Smooth muscle cell (in vitro differentiated cells): ENCODE data around the gene ADAM12. TPM values are rescaled to one million over a fixed set of nuclear protein-coding genes. Genes with fewer than 3 reads are reported as not detected.
"Not testable (repeated sequence)": the region's sequence is repeated elsewhere in the genome, so short reads cannot be mapped to it uniquely, and the experiment has no call there.

Experiments used
- DNase-seq: peaks from one replicate; lab custom pipeline; 2025; ENCODE audit not compliant: unreplicated experiment; lab: John Stamatoyannopoulos, UW
- H2AFZ ChIP-seq: fragments of 200-600 bp; sonication (generic); 2 replicates; pipeline ENCODE4 v1.6.0; 2016; ENCODE audit warnings: antibody characterized with exemption, low read depth, mild to moderate bottlenecking
- H3F3A ChIP-seq: fragments of 200-600 bp; sonication (generic); 2 replicates; pipeline ENCODE4 v1.6.0; 2017; ENCODE audit warnings: antibody characterized with exemption, low read depth
- H3K27ac ChIP-seq: fragments of 200-600 bp; sonication (generic); 2 replicates; pipeline ENCODE4 v1.5.1; 2016; ENCODE audit warnings: low read depth, mild to moderate bottlenecking
- H3K27me3 ChIP-seq: fragments of 200-600 bp; sonication (generic); 2 replicates; pipeline ENCODE4 v1.6.1; 2016; ENCODE audit warnings: low read depth, mild to moderate bottlenecking
- H3K36me3 ChIP-seq: fragments of 200-600 bp; sonication (generic); 2 replicates; pipeline ENCODE4 v1.5.1; 2016; ENCODE audit warnings: low read depth
- H3K4me1 ChIP-seq: fragments of 200-600 bp; sonication (generic); 2 replicates; pipeline ENCODE4 v1.5.1; 2016; ENCODE audit warnings: low read depth
- H3K4me2 ChIP-seq: fragments of 200-600 bp; sonication (generic); 2 replicates; pipeline ENCODE4 v1.6.0; 2016; ENCODE audit warnings: mild to moderate bottlenecking
- H3K4me3 ChIP-seq: fragments of 200-600 bp; sonication (generic); 2 replicates; pipeline ENCODE4 v1.5.1; 2016; ENCODE audit warnings: mild to moderate bottlenecking
- H3K79me2 ChIP-seq: fragments of 200-600 bp; sonication (generic); 2 replicates; pipeline ENCODE4 v1.6.0; 2016; ENCODE audit warnings: low read depth, mild to moderate bottlenecking
- H3K9ac ChIP-seq: fragments of 200-600 bp; sonication (generic); 2 replicates; pipeline ENCODE4 v1.6.0; 2016; ENCODE audit warnings: low read depth
- H3K9me3 ChIP-seq: fragments of 200-600 bp; sonication (generic); replicated peaks from 2 replicates; pipeline ENCODE4 v1.5.1; 2016; ENCODE audit warnings: low read depth
- H4K20me1 ChIP-seq: fragments of 200-600 bp; sonication (generic); 2 replicates; pipeline ENCODE4 v1.6.0; 2016; ENCODE audit warnings: low read depth
- WGBS: methylation state at CpG from one replicate; pipeline ENCODE4 v1.1.7; 2016; ENCODE audit warnings: low lambda C conversion rate; 5-methylcytosine and 5-hydroxymethylcytosine counted together
- polyA plus RNA-seq: library from polyadenylated mRNA; unstranded; fragments of >200 nt; fragmentation: Nextera tagmentation; extraction: Ambion mirVana; gene quantifications from 2 replicates; pipeline ENCODE4 v1.2.1, GENCODE V29; 2016
- small RNA-seq: library from RNA; depleted of rRNA; stranded (forward); fragments of <200 nt; gene quantifications from one replicate; pipeline ENCODE3, GENCODE V24; 2014
- total RNA-seq: library from RNA; depleted of rRNA; stranded (reverse); fragments of >200 nt; gene quantifications from 2 replicates; pipeline ENCODE4 v1.2.3, GENCODE V29; 2014
- TF ChIP-seq, protein P1 (sequence below): fragments of 200-600 bp; sonication (generic); IDR thresholded peaks from 2 replicates; pipeline ENCODE4 v1.5.1; 2017; ENCODE audit warnings: borderline replicate concordance, mild to moderate bottlenecking, antibody characterized with exemption; ENCODE audit not compliant: insufficient read depth, poor library complexity, severe bottlenecking

Gene ADAM12
- total and polyA plus RNA-seq, 2 experiments from 2014 or later: 40.0 to 54.3 TPM

DNA sequence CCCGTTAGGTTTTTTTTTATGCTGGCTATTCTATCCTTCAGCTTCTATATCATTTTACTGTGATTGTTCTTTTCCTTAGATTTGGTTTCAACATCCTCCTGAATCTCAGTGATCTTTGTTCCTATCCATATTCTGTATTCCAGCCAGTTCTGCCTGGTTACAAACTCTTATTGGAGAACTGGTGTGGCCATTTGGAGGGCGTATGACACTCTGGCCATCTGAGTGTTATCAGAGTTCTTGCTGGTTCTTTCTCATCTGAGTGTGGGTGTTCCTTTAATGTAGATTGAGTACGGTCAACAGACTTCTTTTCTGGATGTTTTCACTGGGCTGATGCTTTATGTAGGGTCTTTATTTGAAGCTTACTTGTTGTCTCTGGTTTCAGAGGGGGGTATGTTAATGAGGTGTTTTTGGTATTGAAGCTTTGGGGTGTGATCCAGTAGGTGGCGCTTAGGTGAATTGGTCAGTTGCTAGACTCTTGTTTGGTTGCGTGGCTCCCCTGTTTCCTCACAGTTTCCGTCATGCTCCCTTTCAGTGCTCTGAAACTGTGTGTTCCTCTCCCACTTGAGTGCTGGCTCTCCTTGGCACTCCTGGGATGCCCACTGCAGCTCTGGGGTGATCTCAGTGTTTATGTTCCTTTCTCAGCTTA lies 411.2 kb downstream of the ADAM12 start:
- Histone ChIP-seq H3K4me1 (no peaks in the 10 kb centered on the region), H3K4me3 (no peak overlapping the region), H3K9me3 (no peaks in the 10 kb centered on the region), H3K27ac (no peak overlapping the region), H3K79me2 (no peaks in the 10 kb centered on the region), H3K36me3 (no peaks in the 10 kb centered on the region), H3K4me2 (no peak overlapping the region), H2AFZ (no peak overlapping the region), H3F3A (peaks cover 4% of the 10 kb centered on the region), H3K27me3 (no peaks in the 10 kb centered on the region), H3K9ac (no peak overlapping the region), H4K20me1 (no peaks in the 10 kb centered on the region)
- 85% methylated on average over 6 of the region's 6 CpGs for WGBS
- TF ChIP-seq, protein P1, sequence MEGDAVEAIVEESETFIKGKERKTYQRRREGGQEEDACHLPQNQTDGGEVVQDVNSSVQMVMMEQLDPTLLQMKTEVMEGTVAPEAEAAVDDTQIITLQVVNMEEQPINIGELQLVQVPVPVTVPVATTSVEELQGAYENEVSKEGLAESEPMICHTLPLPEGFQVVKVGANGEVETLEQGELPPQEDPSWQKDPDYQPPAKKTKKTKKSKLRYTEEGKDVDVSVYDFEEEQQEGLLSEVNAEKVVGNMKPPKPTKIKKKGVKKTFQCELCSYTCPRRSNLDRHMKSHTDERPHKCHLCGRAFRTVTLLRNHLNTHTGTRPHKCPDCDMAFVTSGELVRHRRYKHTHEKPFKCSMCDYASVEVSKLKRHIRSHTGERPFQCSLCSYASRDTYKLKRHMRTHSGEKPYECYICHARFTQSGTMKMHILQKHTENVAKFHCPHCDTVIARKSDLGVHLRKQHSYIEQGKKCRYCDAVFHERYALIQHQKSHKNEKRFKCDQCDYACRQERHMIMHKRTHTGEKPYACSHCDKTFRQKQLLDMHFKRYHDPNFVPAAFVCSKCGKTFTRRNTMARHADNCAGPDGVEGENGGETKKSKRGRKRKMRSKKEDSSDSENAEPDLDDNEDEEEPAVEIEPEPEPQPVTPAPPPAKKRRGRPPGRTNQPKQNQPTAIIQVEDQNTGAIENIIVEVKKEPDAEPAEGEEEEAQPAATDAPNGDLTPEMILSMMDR: no peak
- no peak for DNase-seq

DNA sequence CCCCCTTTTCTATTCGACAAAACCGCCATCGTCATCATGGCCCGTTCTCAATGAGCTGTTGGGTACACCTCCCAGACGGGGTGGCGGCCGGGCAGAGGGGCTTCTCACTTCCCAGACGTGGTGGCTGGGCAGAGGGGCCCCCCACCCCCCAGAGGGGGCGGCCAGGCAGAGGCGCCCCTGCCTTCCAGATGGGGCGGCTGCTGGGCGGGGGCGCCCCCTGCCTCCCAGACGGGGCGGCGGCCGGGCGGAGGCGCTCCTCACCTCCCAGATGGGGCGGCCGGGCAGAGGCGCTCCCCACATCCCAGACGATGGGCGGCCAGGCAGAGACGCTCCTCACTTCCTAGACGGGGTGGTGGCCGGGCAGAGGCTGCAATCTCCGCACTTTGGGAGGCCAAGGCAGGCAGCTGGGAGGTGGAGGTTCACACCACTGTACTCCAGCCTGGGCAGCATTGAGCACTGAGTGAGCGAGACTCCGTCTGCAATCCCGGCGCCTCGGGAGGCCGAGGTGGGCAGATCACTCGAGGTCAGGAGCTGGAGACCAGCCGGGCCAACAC lies 418.1 kb downstream of the ADAM12 start:
- H3K27me3 ChIP-seq, H3K9me3 ChIP-seq, H2AFZ ChIP-seq, H3K4me3 ChIP-seq, H3K79me2 ChIP-seq, H3K4me2 ChIP-seq, H4K20me1 ChIP-seq, H3K36me3 ChIP-seq, H3K4me1 ChIP-seq, DNase-seq, H3K9ac ChIP-seq, H3F3A ChIP-seq, H3K27ac ChIP-seq: not testable (repeated sequence)
- 96% methylated on average over 21 of the region's 36 CpGs for WGBS

DNA sequence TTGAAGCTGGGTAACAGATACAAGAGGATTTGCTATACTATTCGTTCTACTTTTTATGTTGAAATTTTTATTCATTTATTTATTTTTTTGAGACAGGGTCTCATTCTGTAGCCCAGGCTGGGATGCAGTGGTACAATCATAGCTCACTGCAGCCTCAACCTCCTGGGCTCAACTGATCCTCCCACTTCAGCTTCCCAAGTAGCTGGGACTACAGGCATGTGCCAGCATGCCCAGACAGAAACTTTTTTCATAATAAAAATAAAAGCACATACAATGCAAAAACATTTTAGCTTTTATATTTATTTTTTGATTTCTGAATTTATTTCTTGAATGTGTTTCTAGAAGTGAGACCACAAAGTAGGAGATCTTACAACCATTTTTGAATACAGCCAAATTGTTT lies 420.7 kb downstream of the ADAM12 start:
- Histone ChIP-seq H3K27ac (no peak overlapping the region), H4K20me1 (no peaks in the 10 kb centered on the region), H3F3A (no peaks in the 10 kb centered on the region), H3K36me3 (no peaks in the 10 kb centered on the region), H3K4me1 (no peaks in the 10 kb centered on the region), H3K79me2 (no peaks in the 10 kb centered on the region), H3K9me3 (no peaks in the 10 kb centered on the region), H2AFZ (peak overlapping the region; percentile 37), H3K27me3 (no peaks in the 10 kb centered on the region), H3K9ac (no peak overlapping the region), H3K4me3 (no peak overlapping the region), H3K4me2 (no peak overlapping the region)
- WGBS: 91% methylated on average over 1 of the region's 1 CpG
- DNase-seq: no peak
- TF ChIP-seq, protein P1: no peak

DNA sequence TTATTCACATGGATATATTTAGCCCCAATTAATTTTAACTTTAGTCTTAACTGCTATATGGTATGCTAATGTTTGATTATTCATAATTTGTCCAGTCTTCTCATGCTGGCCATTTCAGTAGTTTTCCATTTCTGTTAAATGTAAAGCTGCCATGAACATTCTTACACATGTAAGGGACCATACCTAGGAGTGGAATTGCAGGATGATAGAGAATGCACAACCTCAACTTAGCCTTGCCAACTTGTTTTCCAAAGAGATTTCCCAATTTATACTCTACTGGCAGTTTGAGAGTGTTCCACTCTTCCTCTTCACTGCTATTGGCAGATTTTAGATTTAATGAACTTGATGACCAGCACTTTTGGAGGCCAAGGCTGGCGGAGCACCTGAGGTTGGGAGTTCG lies 423.7 kb downstream of the ADAM12 start:
- Histone ChIP-seq H3K27me3 (no peaks in the 10 kb centered on the region), H3K4me1 (no peaks in the 10 kb centered on the region), H3K27ac (no peak overlapping the region), H3F3A (no peaks in the 10 kb centered on the region), H3K4me2 (no peak overlapping the region), H3K79me2 (no peaks in the 10 kb centered on the region), H3K36me3 (no peaks in the 10 kb centered on the region), H3K9ac (no peak overlapping the region), H2AFZ (no peak overlapping the region), H4K20me1 (no peaks in the 10 kb centered on the region), H3K4me3 (no peak overlapping the region), H3K9me3 (peaks cover 5% of the 10 kb centered on the region)
- WGBS: 98% methylated on average over 2 of the region's 2 CpGs
- TF ChIP-seq, protein P1: no peak
- no peak for DNase-seq

Small RNAs within 50 kb of the gene (small RNA-seq; reads per million reads assigned to genes)
- 0.53 reads per million, percentile 18 among the genes with 10 or more reads in this experiment for gene RNA5SP328
